GM10266 (cell line): ENCODE data around the gene NEDD4L.

ENCODE experiments used
- DNase-seq: peaks from one replicate; pipeline ENCODE4 v3.0.0; 2012; ENCODE audit errors: extremely low spot score
- TF ChIP-seq, protein P1 (sequence below): IDR thresholded peaks from 2 replicates; pipeline ENCODE4 v1.5.1; 2012; ENCODE audit warnings: mild to moderate bottlenecking, low read depth; ENCODE audit not compliant: control insufficient read depth, insufficient read depth; ENCODE audit errors: missing control alignments

NEDD4L gene

GRCh38 chr18:58337285-58337684 lies 293.3 kb downstream of the NEDD4L start:
- DNase-seq: no peak
- TF ChIP-seq, protein P1, sequence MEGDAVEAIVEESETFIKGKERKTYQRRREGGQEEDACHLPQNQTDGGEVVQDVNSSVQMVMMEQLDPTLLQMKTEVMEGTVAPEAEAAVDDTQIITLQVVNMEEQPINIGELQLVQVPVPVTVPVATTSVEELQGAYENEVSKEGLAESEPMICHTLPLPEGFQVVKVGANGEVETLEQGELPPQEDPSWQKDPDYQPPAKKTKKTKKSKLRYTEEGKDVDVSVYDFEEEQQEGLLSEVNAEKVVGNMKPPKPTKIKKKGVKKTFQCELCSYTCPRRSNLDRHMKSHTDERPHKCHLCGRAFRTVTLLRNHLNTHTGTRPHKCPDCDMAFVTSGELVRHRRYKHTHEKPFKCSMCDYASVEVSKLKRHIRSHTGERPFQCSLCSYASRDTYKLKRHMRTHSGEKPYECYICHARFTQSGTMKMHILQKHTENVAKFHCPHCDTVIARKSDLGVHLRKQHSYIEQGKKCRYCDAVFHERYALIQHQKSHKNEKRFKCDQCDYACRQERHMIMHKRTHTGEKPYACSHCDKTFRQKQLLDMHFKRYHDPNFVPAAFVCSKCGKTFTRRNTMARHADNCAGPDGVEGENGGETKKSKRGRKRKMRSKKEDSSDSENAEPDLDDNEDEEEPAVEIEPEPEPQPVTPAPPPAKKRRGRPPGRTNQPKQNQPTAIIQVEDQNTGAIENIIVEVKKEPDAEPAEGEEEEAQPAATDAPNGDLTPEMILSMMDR: no peak

DNA sequence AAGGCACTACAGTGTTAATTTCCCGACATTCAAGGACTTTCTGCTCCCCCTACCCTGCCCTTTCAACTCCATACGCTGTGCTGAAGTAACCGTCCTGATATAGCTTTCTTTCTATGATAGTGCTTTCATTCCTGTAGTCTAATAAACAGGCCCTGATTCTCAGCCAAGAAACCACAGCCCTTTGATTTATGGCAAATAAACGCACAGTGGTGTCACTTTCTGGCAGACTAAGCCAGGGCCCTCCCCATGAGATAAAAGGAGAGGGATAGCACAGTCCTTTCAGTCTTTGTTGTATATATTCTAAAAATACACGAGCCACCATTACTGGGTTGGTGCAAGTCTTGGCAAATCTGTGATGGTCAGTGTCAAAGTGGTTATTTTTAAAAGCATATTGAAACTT lies 293.7 kb downstream of the NEDD4L start:
- no peak for DNase-seq
- TF ChIP-seq, protein P1: no peak

- DNase-seq: no peak
- TF ChIP-seq, protein P1: no peak
Measured at GRCh38 chr18:58338141-58338540, 294.1 kb downstream of the NEDD4L start.

GRCh38 chr18:58338961-58339592 lies 295.1 kb downstream of the NEDD4L start:
- no peak for DNase-seq
- TF ChIP-seq, protein P1: no peak

DNA sequence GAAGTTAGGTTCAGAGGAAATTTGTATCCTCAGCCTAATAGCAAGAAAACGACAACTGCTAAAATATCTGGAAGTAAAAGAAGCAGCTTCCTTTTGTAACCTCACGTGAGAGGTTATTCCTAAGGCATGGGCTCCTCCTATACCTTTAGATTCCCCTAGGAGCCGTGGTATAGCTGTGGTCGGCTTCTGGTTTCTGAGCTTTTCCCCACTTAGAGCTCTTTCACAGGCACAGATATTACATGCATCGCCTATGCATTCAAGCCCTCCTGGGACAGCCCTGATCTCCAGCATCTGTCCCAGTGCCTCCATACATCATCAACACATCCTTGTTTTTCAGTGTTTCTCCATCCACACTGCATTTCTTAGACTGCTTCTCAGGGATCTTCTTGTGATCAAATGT lies 295.9 kb downstream of the NEDD4L start:
- TF ChIP-seq, protein P1: no peak
- DNase-seq: no peak

DNA sequence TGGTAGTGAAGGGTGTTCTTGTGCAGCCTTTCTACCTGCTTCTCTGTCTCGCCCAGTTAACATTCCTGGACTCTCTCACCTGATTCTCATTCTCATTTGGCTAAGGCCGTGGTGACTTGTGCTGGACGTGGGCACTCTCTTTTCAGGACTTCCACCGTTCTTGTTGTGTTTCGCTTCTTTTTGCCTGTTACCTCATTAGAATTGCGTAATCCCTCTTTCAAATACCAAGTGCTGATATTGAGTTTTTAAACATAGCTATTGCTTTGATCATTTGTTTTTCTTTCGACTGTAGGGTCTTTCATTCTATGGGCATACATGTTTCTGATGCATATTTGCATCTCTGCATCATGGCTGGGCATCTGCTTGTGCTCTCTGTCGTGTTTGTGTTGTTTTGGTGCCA lies 297.9 kb downstream of the NEDD4L start:
- TF ChIP-seq, protein P1: no peak
- no peak for DNase-seq

DNA sequence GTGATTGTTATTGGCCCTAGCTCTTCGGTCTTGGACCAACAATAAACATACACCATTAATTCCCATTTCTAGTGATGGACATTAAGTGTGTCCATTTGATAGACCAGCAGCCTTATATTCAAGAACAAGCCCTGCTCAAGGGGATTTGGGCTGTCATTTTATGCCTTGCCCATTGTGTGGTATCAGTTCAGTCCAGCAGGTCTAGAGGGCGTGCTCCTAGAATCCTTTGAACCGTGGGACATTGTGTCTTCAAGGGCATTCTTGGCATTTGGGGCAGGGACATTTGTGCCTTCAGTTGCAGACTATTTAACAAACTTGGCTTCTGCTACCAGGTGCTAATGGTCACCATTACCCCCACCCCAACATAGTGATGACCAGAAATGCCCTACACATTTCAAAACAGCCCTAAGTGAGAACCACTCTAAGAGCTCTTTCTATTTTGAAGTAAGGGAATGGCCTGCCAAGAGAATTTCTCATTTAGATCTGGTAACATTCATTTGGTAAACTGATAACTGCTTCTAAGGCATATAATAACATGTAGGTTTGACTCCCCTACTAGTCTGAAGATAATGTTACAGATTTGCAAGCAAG lies 300.1 kb downstream of the NEDD4L start:
- no peak for DNase-seq
- TF ChIP-seq, protein P1: no peak
